GM19099 (cell line): Measurements from ENCODE around the gene RARG.

Experiments
- POLR2A ChIP-seq: IDR thresholded peaks from 3 replicates; pipeline ENCODE4 v1.6.1; 2011; ENCODE audit warnings: low read depth; ENCODE audit not compliant: insufficient read length; ENCODE audit errors: extremely low read depth

RARG gene

GRCh38 chr12:53231921-53232645, at the start of gene RARG:
RARG (minus strand) TSS chr12:53232209; CDS start chr12:53227545, 4,664 bp downstream.
- no peak for TF ChIP-seq POLR2A

- TF ChIP-seq POLR2A: no peak
Observed at GRCh38 chr12:53279888-53280498, 48.0 kb upstream of the RARG start.

DNA sequence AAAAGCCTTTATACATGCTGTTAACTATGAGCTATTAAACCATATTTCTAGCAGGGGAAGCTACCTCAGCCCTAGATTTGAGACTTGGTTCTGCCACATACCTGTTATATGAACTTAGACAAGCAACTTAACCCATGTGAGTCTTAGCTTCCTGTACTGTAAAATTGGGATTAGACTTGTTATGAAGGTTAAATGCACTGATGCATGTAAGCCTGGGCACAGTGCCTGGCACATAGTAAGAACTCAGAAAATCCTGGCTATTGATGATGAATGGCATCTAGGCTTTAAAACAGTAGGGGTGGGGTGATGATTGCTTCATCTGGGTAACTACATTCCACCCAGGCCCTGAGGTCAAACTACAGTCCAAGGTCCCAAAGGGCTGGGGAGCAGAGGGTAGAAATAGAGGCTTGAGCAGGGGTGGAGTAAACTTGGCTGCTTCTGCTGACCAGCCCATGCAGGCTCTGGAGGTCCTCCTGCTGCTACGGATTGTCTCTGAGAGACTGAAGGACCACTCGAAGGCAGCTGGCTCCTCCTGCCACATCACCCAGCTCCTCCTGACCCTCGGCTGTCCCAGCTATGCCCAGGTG, 47.4 kb upstream of the RARG start:
- TF ChIP-seq POLR2A: no peak

DNA sequence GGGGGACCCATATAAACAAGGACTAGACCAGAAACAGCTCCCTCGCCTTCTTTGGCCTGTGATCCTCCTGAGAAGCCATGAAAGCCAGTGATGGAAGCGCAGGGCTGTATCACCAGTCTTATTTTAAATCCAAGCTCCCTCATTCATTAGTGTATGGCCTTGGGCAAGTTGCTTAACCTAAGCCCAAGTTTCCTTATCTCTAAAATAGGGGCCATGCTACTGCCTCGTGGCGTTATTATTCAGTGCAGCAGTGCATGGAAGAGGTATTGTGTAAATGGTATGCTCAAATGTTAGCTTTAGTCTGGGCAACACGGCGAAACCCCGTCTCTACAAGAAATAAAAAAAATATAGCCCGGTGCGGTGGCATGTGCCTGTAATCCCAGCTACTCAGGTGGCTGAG, 46.0 kb upstream of the RARG start:
- no peak for TF ChIP-seq POLR2A

- TF ChIP-seq POLR2A: no peak
Observed at GRCh38 chr12:53276511-53276910, 44.5 kb upstream of the RARG start.

DNA sequence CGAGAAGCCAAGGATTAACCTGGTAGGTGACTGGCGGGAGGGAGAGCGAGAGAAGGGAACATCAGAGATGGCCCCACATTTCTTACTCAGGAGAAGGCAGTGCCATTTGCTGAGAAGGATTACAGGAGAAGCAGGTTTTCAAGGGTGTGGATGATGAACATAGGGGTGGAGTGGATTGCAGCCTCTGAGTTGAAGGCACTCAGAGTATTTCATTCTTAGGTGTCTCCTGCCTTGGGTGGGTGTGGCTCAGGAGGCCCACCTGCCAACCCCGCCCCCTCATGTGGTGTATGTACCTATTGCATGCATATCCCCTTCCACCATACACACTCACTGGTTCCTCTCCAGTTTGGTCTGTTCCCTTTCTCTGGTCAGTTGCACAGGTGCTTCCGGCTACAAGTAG, 42.4 kb upstream of the RARG start:
- no peak for TF ChIP-seq POLR2A

DNA sequence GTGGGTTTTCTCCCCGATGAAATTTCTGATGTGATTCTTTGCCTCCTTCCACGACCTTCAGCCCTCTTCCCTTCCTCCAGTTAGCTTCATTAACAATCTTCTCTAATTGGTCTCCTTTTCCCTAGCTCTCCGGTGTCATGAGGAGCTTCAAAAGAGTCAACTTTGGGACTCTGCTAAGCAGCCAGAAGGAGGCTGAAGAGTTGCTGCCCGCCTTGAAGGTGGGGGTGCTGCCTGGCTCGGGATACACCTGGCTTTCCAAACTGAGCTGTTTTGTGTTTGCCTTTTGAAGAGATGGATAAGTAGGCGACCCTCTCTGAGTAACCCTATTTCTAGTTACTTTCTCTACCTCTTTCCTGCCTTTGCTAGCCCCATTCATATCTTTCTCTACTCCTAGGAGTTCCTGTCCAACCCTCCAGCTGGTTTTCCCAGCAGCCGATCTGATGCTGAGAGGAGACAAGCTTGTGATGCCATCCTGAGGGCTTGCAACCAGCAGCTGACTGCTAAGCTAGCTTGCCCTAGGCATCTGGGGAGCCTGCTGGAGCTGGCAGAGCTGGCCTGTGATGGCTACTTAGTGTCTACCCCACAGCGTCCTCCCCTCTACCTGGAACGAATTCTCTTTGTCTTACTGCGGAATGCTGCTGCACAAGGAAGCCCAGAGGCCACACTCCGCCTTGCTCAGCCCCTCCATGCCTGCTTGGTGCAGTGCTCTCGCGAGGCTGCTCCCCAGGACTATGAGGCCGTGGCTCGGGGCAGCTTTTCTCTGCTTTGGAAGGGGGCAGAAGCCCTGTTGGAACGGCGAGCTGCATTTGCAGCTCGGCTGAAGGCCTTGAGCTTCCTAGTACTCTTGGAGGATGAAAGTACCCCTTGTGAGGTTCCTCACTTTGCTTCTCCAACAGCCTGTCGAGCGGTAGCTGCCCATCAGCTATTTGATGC, 36.9 kb upstream of the RARG start:
- TF ChIP-seq POLR2A: no peak

GRCh38 chr12:53267999-53268629, 36.1 kb upstream of the RARG start, which contains the start of gene ESPL1:
ESPL1 (plus strand) TSS chr12:53268299; CDS start chr12:53268767, 468 bp downstream.
- peak; percentile 56 for TF ChIP-seq POLR2A

DNA sequence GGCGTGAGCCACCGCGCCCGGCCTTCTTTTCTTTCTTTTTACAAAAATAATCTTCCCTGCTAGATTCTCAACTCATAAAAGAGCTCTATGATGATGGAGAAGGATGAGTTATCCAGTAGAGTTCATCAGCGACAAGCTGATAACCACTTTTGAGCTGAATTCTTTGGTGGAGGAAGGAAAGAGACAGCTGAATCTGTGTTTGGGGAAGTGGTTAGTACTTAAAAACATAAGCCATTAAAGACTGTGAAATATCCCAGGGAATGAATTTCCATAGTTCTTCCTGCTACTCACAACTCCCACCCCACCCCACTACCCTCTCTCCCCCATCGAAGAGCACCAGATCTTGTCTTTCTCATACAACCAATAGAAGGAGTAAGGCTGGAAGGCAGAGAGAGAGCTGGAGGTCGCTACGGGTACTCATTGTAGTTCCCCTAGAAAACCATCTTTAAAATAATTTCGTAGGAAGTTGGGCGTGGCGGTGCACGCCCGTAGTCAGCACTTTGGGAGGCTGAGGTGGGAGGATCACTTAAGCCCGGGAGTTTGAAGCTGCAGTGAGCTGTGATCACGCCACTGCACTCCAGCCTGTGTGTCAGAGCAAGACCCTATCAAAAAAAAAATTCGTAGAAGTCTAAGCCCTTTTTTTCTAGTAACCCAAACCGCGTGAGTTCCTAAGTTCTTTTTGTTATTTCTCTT, 35.4 kb upstream of the RARG start:
- no peak for TF ChIP-seq POLR2A

DNA sequence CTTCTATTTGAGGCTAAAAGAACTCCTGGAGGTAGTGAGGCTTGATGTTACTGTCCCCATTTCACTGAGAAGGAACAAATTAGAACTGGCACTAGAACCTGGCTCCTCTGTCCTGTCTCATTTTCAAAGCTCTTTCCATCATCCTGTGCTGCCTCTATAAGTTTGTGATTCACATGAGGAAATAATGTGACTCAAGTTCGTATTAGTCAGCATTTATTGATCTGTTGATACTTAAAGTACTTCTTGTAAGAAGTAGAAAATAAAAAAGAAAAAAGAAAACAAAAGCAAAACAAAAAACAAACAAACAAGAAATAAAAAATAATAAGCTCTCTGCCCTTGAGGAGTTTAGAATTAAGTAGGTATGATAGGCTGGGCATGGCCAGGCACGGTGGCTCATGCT, 33.8 kb upstream of the RARG start:
- TF ChIP-seq POLR2A: no peak

GRCh38 chr12:53259891-53260290, 27.9 kb upstream of the RARG start:
- TF ChIP-seq POLR2A: no peak

GRCh38 chr12:53258541-53259539, 26.8 kb upstream of the RARG start:
- TF ChIP-seq POLR2A: no peak

- TF ChIP-seq POLR2A: no peak
Observed at GRCh38 chr12:53255996-53256395, 24.0 kb upstream of the RARG start.
